LoVo (cell line): ENCODE results near the gene NTMT1.
"Not testable (repeated sequence)": the region's sequence is repeated elsewhere in the genome, so short reads cannot be mapped to it uniquely, and the experiment has no call there.

Experiments used
- DNase-seq: peaks from one replicate; pipeline ENCODE4 v3.0.0-alpha.2; 2016; ENCODE audit warnings: low spot score

NTMT1 gene

DNA sequence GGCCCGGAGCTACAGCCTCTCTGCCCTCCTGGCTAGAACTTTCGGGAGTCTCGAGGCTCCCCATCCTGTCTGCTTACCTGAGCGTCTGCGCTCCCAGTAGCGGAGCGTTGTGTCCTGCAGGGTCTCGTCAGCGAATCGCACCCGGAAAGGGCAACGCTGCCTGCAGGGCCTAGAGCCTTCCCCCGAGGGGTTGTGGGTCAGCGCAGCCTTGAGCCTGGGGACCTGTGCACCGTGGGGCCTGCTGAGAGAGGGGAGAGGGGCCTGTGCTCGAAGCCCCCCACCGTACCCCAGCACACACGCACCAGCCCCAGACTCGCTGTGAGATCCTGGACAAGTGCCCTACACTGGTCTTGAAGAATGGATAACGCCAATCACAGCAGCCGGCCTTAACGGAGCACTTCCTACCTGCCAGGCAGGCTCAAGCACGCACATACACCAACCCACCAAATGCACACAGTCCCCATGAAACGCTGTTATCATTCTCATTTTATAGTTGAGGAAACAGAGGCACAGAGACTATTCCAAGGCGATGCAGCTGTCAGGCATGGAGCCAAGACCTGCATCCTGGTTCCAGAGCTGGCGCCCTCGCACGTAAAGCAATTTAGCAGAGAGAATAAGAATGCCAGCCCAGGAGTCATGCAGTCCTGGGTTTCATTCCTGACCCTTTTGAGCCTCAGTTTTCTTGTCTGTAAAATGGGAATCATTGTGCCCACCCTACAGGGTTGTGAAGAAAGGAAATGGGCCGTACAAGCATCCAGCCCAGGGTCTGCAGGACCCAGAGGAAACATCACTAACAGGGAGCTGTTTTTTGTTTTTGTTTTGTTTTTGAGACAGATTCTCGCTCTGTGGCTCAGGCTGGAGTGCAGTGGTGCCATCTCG is 10.3 kb upstream of the NTMT1 start:
- DNase-seq, result no peak

DNA sequence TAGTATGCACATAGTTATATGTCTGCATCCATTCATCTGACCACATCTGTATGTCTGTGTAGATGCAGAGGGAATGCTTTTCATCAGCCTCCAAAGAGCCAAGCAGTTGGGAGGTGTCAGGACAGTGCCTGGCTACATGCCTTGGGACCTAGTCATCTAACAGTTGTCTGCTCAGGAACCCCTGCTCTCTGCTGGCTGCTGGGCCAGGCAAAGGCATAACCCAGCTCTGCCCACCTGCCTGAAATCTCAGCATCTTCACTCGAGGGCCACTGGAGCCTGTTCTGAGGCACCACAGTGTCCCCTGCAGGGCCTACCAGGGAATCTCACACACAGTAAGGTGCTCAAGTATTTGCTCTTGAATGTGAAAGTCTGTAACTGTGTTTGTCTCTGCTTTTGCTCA is 8.8 kb upstream of the NTMT1 start:
- DNase-seq, result no peak

DNA sequence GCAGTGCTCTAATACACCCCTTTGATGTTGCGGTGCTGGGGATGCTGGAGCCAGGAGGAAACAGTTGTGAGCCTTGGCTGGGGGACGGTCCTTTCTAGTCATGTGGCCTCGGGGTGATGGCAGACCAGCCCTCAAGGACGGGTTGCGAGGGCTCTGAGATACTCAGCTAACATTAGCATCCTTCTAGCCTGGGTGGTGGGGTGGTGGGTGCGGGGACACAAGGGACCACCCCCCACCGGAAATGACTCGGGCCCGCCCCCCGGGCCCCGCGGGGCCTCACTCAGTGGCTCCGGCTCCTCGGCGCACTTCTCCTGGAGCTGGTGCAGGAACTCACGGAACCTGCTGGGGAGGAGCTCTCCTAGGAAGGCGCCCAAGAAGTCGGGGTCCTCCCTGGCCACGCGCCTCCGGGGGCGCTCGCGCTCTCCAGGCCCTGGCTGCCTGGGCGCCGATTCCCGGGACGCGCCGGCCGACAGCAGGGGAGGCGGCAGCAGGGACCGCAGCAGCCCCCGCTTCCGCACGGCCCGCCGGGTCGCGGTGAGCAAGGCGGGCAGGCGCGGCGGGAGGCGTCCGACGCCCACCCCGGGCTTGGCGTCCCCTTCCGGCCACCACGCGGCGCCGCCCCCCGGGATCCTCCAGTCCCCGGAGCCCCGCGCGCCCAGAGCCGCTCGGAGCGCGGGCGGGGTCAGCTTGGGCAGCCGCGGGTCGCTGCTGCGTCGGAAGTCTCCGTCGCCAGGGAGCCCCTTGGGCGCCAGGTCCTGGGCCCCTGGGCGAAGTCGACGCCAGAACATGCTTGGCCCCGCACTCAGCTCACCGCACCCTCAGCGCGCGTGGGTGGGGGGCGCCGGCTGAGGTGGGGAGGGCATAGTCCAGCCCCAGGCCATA is 5.9 kb upstream of the NTMT1 start:
- no peak for DNase-seq

DNA sequence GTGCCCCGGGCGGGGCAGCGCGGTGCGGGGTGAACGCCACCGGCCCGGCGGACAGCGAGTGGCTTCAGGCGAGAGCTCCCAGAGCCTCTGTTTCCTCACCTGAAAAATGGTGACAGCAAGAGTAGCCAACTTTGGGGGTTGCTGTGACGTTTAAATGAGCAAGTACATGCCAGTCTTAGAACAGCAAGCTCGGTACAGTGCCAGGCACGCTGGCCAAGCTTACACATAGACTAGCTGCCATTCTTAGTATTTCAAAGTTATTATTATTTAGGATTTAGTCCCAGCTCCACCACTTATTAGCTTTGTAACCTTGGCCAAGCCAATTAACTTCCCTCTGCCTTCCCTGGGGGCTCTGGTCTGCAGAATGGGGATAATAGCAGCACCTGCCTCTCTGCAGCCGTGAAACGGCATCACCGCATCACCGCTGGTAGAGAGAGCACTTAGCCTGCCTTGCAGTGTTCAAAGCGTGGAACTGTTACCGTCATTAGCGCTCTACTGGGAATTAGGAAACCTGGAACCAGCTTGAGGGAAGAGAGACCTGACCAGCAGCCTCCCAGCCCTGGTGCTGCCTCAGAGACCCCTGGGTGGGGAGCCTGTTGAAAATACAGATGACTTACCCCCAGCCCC is 5.2 kb upstream of the NTMT1 start, which contains the start of gene C9orf50:
TSS of gene C9orf50 (minus strand) at position 433 of the 627 bp plus-strand sequence. CDS start 527 bp downstream, outside the sequence.
- no peak for DNase-seq

DNA sequence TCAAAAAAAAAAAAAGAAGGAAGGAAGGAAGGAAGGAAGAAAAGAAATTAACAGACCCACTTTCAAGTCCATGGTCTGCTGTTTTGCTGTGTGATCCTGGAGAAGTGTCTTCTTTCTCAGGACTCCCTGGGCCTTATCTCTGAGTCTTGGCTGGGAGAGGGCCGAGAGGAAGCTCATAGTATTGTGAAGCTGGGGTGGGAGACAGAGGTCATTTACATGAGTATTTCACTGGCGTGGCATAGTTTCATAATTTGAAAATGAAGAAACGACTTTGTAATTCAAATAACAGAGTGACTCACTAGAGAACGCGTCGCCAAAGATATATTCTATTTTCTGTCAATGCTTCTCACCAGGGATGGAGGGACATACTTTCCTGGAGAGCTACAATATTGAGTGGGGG is 2.6 kb upstream of the NTMT1 start:
- no peak for DNase-seq

DNA sequence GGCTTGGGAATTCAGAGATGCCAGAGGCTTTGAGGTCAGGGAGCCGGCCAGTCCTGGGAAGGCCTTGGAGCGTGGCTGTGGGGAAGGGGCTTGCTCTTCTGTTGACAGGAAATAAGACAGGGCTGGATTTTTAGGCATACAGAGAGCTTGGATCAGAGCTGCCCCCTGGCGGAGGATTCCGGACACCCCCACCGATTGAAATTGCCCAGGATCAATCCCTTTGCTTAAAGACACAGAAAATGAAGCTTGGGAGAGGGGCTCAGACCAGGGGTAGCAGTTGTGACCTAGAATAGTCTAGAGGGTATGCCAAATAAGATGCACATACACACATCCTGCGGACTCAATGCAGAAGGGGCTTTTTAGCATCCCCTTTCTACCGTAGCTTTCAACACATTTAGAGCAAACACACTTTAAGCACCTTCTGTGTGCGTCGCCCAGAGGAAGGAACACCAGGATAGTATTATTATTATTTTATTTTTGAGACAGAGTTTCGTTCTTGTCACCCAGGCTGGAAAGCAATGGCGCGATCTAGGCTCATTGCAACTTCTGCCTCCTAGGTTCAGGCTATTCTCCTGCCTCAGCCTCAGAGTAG is 1.7 kb upstream of the NTMT1 start:
- peak; percentile 54 for DNase-seq

DNA sequence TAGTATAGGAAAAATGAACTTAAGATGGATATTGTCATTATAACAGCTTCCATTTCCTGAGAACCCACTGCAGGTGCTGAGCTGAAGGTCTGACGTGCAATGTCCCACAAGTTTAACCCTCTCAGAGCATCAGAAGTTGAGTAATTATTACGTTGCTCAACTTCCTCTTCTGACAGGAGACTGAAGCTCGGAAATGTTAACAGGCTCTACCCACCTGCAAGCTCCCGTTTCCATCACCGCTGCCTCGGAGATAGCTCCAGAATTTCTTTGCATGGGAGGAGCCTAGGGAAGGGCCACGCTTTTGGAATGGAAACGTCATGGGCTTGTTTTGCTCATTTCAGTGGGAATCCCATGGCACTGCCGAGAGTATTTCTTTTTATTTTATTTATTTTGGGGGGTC is 1.0 kb upstream of the NTMT1 start:
- DNase-seq, result no peak

DNA sequence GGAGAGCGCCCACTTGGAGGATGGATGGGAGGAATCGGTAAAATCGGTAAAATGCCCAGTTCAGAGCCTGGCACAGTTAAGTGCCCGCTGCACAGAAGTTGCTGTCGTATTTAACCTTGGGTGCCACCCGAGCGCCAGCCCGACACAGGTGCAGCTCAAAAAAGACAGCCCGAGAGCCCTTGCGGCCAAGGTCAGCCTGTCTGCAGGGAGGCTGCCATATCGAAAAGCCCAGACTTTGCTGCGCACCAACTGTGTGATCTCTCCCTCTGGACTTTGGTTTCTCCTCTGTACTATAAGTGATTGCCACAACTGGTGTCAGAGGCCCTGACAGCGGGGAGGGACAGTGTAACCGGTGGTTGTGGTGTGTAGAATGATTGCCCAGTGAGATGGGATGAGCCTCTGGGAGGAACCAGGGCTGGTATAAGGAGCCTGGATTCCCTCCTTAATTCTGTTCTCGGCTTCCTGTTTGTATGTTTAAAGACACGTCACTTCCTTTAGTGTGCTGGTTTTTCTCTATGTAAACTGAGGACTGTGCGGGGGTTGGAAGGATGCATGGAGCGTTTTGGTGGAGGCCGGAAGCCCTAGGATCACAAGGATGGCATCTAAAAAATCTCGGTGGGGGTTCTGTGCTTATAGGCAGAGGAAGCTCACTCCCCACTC is 792 bp downstream of the NTMT1 start:
- DNase-seq, result peak; percentile 31

DNA sequence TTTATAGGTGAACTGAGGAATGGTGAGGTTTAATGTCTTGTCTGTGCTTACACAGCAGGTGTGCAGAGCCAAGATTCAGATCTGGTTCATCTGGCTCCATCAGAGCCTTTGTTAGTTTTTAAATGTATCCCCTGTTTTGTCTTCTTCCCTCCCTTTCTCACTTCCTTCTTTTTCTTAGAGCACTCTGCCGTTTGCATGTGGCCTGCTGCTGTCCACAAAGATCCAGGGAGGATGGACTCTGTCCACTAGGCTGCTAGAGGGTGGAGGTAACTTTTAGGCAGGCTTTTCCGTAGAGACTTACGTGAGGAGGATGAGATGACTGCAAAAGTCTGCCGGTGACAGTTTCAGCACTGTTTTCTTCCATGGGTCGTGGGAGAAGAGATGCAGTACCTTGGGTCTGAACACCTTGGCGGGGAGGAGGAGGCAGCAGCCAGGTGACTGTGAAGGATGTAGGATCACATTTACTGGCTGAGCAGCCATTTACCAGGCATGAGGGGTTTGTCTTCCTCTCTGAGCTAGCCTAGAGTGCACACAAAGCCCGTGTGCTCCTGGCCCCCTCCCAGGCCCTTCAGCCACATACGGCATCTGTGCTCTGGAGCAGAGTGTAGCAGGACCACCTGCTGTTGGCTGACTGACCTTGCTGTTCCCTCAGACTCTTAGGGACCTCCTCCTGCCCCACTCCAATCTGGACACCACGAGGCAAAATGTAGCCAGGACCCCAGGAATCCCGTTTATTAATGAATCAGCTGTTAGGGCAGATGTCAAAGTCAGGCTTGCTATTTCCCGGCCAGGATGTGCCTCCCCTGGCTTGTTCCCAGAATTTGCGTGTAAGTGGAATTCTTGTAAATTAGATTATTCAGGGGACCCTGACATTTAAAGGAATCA is 1.8 kb downstream of the NTMT1 start:
- no peak for DNase-seq

DNA sequence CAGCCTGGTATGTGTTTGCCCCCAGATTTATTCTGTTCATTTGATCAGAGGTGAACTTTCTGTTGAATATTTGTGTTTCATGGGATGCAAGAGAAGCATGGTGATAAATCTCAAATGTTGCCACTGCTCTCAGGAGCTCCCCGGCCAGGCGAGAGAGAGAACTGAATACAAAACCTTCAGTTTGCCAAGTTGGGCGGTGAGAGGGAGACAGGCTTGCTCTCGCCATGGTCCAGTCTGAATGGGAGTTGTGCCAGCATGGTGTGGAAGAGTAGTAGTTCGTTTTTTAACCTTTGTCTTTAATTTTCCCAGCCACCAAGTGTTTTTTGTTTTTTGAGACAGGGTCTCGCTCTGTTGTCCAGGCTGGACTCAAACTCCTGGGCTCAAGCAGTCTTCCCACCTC is 2.7 kb downstream of the NTMT1 start:
- no peak for DNase-seq

DNA sequence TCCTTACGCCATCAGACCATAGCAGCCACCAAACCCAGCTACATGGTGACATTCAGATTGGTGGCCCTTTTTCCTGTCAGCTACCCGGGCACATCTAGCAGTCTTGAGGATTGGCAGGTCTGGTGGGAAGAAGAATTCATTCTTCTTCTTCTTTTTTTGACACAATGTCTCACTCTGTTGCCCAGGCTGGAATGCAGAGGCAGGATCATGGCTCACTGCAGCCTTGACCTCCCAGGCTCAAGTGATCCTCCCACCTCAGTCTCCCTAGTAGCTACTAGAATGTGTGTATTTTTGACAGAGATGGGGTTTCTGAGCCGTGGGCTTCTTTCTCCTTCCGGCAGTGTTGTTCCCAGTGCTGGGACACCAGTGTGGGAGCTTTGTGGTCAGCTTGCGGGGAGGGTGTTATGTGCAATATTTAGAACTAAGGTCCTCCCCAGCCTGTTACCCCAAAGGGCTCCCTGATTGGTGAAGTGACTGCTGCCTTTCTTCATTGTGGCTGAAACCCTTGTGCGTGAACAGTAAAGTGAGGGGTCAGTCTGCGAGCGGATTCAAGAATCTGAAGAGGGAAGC is 3.4 kb downstream of the NTMT1 start:
- no peak for DNase-seq

DNA sequence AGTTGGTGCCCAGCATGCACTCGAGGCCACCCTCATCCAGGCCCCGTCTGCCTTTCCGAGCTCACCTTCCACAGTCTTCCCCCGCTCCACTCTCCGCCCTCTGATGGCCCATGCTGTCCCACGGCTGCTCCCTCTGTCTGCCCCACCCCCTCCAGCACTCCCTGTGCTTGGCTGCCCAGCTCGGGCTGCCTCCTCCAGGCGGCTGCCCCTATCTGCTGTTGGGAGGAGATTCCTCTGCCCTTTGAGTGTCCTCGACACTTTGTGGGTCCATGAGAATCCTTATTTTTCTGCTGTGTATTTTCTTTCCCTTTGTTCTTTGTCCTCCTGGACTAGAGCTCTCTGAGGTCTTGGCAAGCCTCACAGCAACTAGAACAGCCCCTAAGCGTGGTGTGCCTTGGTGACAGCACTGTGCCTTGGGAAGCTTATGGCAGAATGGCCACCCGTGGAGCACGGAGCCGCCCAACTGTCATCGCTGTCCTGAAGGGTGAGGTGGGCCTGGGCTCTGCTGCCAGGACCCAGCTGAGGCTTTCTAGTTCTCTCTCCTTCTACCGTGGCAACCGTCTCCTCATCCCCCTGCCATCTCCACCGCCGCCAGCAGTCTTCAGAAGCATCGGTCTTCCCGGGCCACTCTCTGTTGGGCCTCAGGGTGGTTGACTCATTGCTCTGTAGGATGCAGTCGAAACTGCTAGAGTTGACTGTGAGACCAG is 5.2 kb downstream of the NTMT1 start:
- DNase-seq, result no peak

DNA sequence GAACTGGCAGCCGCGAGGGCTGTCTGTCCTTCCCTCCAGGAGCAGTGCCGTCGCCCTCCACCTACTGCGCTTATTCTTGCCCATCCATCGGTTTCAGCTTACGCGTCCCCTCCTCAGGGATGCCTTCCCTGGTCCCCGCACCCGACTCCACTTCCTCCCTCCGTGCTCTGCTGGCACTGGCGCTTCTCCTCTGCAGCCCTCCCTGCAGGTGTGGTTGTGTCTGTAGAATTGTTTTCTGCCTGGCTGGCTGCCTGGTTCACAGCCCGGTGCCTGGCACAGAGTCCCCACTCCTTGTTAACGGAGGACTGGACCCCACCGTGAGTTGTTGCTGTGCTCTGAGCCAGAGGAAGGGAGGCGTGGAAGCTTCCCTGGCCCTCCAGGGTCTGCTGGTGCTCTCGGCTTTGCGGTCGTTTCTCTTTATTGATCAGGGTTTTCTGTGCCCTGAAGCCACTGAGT is 5.7 kb downstream of the NTMT1 start:
- DNase-seq, result no peak

DNA sequence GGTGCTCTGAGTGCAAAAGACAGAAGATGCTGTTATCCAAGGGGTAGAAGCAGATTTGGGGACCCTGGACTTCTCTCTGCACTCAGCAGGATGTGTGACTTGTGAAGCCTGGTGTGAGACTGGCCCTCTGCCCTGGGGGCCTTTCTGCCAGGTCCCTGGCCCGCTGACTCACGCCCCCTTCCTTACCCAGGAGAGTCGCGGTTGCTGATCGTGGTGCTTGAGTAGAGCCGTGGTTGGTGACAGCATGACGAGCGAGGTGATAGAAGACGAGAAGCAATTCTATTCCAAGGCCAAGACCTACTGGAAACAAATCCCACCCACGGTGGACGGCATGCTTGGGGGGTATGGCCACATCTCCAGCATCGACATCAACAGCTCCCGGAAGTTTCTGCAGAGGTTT is 6.5 kb downstream of the NTMT1 start:
- no peak for DNase-seq

DNA sequence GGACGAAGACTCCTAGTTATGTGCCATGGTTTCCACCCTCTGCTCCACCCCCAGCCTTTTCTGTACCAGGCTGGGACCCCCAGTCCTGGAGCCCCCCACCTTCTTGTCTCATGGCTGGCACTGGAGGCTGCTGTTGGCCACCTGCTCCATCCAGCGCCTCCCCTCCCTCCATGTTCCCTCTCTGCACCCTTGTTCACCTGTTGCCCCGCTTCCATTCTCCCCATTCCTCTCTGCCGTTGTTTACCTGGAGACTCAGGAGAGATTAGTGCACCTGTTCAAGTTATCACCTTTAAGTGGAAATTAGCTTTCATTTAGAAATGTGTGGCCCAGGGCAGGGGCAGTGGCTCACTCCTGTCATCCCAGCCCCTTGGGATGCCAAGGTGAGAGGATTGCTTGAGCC is 7.2 kb downstream of the NTMT1 start:
- DNase-seq, result no peak

DNA sequence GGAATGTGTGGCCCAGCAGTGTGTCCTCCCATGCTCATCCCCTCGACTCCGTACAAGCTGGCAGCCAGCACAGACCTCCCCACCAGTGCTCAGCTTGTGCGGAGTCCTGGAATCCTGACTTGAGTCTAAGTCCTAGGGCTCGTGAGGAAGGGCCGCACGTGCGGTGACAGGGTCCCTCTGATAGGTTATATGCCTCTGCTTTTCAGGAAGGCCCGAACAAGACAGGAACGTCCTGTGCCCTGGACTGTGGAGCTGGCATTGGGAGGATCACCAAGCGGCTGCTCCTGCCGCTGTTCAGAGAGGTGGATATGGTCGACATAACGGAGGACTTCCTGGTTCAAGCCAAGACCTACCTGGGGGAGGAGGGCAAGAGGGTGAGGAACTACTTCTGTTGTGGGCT is 7.9 kb downstream of the NTMT1 start:
- DNase-seq, result no peak

DNA sequence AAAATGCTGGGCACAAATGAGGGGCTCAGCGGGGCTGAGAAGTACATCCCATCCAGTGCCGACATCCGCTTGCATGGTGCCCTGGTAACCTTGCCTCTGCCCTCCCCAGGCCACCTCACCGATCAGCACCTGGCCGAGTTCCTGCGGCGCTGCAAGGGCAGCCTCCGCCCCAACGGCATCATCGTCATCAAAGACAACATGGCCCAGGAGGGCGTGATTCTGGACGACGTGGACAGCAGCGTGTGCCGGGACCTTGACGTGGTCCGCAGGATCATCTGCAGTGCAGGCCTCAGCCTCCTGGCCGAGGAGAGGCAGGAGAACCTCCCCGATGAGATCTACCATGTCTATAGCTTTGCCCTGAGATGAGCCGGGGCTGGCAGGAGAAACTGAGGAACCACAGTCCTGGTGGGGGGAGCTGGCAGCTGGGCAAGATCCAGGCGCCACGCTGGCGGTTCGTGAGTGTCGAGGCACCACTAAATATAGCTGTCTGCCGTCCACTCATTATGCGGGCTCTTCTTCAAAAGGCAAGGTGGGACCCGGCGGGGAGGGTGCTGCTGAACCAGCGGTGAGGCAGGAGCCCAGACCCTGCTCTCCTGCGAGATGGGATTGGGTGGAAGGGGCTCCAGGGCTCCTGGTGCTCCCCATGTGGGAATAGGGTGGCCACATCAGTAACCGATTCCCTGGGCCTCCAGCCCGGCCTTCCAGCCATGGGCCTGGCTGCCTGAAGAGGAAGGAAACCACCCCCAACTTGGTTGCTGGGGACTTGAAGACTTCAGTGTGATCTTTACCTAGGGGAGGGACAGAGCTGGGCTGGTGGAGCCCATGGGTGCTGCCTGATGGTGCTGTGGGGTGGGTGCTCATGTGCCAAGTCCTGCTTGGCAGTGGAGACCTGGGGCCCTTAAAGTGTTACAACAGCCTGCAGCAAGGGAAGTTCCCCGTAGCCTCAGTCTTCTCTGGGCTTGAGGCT is 9.4 kb downstream of the NTMT1 start:
- no peak for DNase-seq

DNA sequence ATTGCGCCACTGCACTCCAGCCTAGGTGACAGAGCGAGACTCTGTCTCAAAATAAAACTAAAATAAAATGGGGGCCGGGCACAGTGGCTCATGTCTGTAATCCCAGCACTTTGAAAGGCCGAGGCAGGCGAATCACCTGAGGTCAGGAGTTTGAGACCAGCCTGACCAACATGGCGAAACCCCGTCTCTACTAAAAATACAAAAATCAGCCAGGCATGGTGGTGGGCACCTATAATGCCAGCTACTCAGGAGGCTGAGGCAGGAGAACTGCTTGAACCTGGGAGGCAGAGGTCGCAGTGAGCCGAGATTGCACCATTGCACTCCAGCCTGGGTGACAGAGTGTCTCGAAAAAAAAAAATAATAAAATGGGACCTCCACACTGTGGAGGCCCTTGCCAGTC is 10.4 kb downstream of the NTMT1 start:
- not testable (repeated sequence) for DNase-seq
